Sigmoid colon (tissue), 7 donors: ENCODE measurements around the gene HAPLN1. TPM values are rescaled to one million over a fixed set of nuclear protein-coding genes. Genes with fewer than 3 reads are reported as not detected.

Experiments
- DNase-seq: peaks from one replicate; pipeline ENCODE4 v3.0.0-alpha.2; 2019
- H3K27ac ChIP-seq, 4 donors: fragments of 200-600 bp; sonication (generic); one replicate each; pipeline ENCODE4 v1.5.1; 2016 to 2019; ENCODE audit warnings: mild to moderate bottlenecking in 1 of 4
- H3K27me3 ChIP-seq, 3 donors: fragments of 200-600 bp; sonication (generic); one replicate each; pipeline ENCODE4 v1.5.1; 2019; ENCODE audit warnings: mild to moderate bottlenecking in 1 of 3
- H3K36me3 ChIP-seq, 4 donors: fragments of 200-600 bp; sonication (generic); one replicate each; pipeline ENCODE4 v1.5.1; 2016 to 2019
- H3K4me1 ChIP-seq, 4 donors: fragments of 200-600 bp; sonication (generic); one replicate each; pipeline ENCODE4 v1.5.1; 2017 to 2019
- H3K4me3 ChIP-seq, 4 donors: fragments of 200-600 bp; sonication (generic); one replicate each; pipeline ENCODE4 v1.5.1; 2017 to 2019; ENCODE audit warnings: mild to moderate bottlenecking in 2 of 4, moderate library complexity in 1 of 4
- H3K9me3 ChIP-seq, 4 donors: fragments of 200-600 bp in 3 of 4; sonication (generic) in 3 of 4; one replicate each; pipeline versions ENCODE4 v1.5.1 to v1.6.1; 2013 to 2019
- EP300 ChIP-seq, 4 donors: sonication (generic); formaldehyde crosslinking; IDR thresholded peaks; one replicate each; pipeline ENCODE4 v1.6.1; 2017; ENCODE audit warnings: antibody characterized with exemption in 4 of 4
- POLR2A ChIP-seq, 2 donors: fragments of 450-650 bp; IDR thresholded peaks; one replicate each; pipeline ENCODE4 v1.6.1; 2016; ENCODE audit warnings: antibody characterized with exemption in 2 of 2, mild to moderate bottlenecking in 2 of 2, moderate library complexity in 2 of 2
- POLR2AphosphoS5 ChIP-seq, 4 donors: sonication (generic); formaldehyde crosslinking; IDR thresholded peaks; one replicate each; pipeline ENCODE4 v1.6.1; 2017; ENCODE audit warnings: antibody characterized with exemption in 4 of 4
- WGBS, 2 donors: extraction: QIAGEN DNeasy Blood & Tissue Kit; methylation state at CpG; one replicate each; pipeline ENCODE4 v1.1.7; 2013; 5-methylcytosine and 5-hydroxymethylcytosine counted together
- intact Hi-C: fragments of 100-400 bp; cut with DNase I; formaldehyde crosslinking; loops from one replicate; pipeline ENCODE4 v1.15.1; 2023
- polyA plus RNA-seq, 3 donors: library from polyadenylated mRNA; stranded (reverse); fragments of 200-250 nt; gene quantifications; one replicate each; pipeline ENCODE4 v1.2.3, GENCODE V29; 2013
- total RNA-seq, 4 donors: library from RNA; depleted of rRNA; stranded (reverse); fragments of >200 nt; gene quantifications; one replicate each; pipeline ENCODE4 v1.1.0, GENCODE V29; 2016
- TF ChIP-seq, protein P1 (sequence below), 4 experiments: fragments of 450-650 bp in 3 of 4; fragments of 200-600 bp in 1 of 4; IDR thresholded peaks; one replicate each; pipeline ENCODE4 v1.5.1; 2016 to 2019; ENCODE audit warnings: antibody characterized with exemption in 4 of 4, mild to moderate bottlenecking in 3 of 4, moderate library complexity in 2 of 4
- donor health status: healthy with polysubstance abuse.
- donor health status: Bipolar disorder and iron deficiency.
- donor health status: healthy.

HAPLN1 gene
- total and polyA plus RNA-seq, 7 donors: under 0.01 to 1.8 (median 0.97) TPM; not detected in 3

DNA sequence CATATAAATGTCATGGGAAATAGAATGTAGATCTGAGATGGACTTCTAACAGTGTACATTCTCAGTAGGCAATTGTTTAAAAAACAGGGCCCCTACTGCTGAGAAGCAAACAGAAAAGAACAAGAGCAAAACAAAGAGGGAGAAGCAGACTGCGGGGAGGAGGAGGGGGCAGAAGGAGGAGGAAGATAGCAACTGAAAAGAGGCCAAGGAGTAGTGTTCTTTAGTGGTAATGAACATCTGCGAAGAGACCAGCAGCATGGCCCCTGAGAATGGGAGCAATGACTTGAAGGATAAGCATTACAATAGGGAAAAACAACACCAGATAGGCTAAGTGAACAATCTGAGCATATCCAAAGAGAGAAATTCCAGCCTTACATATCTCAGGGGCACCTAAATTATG lies 36.8 kb downstream of the HAPLN1 start:
- DNase-seq: no peak
- TF ChIP-seq EP300 (IDR thresholded peaks at IDR 0.05) (no peak), POLR2AphosphoS5 (IDR thresholded peaks at IDR 0.05) (no peak), POLR2A (IDR thresholded peaks at IDR 0.05) (no peak)
- TF ChIP-seq, protein P1, sequence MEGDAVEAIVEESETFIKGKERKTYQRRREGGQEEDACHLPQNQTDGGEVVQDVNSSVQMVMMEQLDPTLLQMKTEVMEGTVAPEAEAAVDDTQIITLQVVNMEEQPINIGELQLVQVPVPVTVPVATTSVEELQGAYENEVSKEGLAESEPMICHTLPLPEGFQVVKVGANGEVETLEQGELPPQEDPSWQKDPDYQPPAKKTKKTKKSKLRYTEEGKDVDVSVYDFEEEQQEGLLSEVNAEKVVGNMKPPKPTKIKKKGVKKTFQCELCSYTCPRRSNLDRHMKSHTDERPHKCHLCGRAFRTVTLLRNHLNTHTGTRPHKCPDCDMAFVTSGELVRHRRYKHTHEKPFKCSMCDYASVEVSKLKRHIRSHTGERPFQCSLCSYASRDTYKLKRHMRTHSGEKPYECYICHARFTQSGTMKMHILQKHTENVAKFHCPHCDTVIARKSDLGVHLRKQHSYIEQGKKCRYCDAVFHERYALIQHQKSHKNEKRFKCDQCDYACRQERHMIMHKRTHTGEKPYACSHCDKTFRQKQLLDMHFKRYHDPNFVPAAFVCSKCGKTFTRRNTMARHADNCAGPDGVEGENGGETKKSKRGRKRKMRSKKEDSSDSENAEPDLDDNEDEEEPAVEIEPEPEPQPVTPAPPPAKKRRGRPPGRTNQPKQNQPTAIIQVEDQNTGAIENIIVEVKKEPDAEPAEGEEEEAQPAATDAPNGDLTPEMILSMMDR (IDR thresholded peaks at IDR 0.05): no peak
- intact Hi-C loops: no loop called here
- H3K4me1 ChIP-seq: no peaks in the 10 kb centered on the region
- no peaks in the 10 kb centered on the region for H3K36me3 ChIP-seq
- no peaks in the 10 kb centered on the region for H3K9me3 ChIP-seq
- no peak overlapping the region for H3K27ac ChIP-seq
- H3K4me3 ChIP-seq: no peak overlapping the region
- H3K27me3 ChIP-seq: no peaks in the 10 kb centered on the region
- WGBS, 2 donors: 71 to 86% methylated on average over 2 of the region's 2 CpGs

GRCh38 chr5:83672646-83673045 lies 48.0 kb downstream of the HAPLN1 start:
- intact Hi-C loops: no loop called here
- TF ChIP-seq POLR2A (IDR thresholded peaks at IDR 0.05): no peak
- TF ChIP-seq, protein P1 (IDR thresholded peaks at IDR 0.05): no peak
- TF ChIP-seq EP300 (IDR thresholded peaks at IDR 0.05): no peak
- TF ChIP-seq POLR2AphosphoS5 (IDR thresholded peaks at IDR 0.05): no peak
- H3K4me3 ChIP-seq: no peak overlapping the region
- no peak overlapping the region for H3K27ac ChIP-seq
- H3K9me3 ChIP-seq: no peaks in the 10 kb centered on the region
- no peaks in the 10 kb centered on the region for H3K36me3 ChIP-seq
- H3K27me3 ChIP-seq: no peaks in the 10 kb centered on the region
- H3K4me1 ChIP-seq: no peaks in the 10 kb centered on the region
- DNase-seq: no peak

DNA sequence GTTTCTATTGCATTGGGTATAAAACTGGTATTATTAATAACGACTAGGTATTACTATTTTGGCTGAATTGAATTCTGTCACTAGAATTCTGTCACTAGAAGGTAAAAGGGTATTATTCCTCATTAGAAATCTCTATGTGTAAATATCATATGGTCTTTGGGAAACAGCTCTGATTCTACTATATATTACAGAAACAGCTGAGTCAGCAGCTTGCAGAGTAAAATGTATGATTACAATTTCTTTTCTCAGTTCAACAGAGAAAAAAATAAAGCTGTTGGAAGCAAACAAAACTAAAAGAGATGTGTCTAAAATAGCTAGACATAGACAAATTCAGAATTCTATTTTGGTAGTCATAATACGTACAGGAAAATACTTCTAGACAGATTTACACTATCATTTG lies 48.5 kb downstream of the HAPLN1 start:
- intact Hi-C loops: no loop called here
- 75 to 83% methylated on average over 2 of the region's 2 CpGs for WGBS, 2 donors
- no peaks in the 10 kb centered on the region for H3K4me1 ChIP-seq
- TF ChIP-seq POLR2A (IDR thresholded peaks at IDR 0.05): no peak
- TF ChIP-seq POLR2AphosphoS5 (IDR thresholded peaks at IDR 0.05): no peak
- TF ChIP-seq, protein P1 (IDR thresholded peaks at IDR 0.05): no peak
- TF ChIP-seq EP300 (IDR thresholded peaks at IDR 0.05): no peak
- H3K36me3 ChIP-seq: no peaks in the 10 kb centered on the region
- no peak overlapping the region for H3K27ac ChIP-seq
- no peak for DNase-seq
- H3K4me3 ChIP-seq: no peak overlapping the region
- no peaks in the 10 kb centered on the region for H3K27me3 ChIP-seq
- H3K9me3 ChIP-seq: no peaks in the 10 kb centered on the region

DNA sequence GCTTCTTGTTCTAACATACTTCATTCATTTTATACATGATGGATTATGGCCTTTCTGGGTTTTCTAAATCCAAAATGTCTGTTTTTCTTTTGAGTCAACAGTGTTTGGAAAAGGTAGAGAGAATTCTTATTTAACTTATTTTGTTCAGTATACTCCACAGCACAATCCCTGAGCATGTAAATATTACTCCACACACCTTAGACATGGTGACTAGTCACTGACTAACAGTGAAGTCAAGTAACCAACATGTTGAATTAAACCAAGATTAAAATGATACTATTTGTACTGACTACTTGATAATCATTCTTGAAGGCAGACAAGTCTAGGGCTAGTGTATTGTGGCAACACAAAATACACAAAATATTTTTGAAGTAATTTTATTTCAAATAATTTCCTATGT lies 55.0 kb downstream of the HAPLN1 start:
- no peaks in the 10 kb centered on the region for H3K4me1 ChIP-seq
- H3K36me3 ChIP-seq: no peaks in the 10 kb centered on the region
- DNase-seq: no peak
- H3K9me3 ChIP-seq: no peaks in the 10 kb centered on the region
- H3K27ac ChIP-seq: no peak overlapping the region
- no peak overlapping the region for H3K4me3 ChIP-seq
- TF ChIP-seq, protein P1 (IDR thresholded peaks at IDR 0.05): no peak
- TF ChIP-seq POLR2AphosphoS5 (IDR thresholded peaks at IDR 0.05): no peak
- TF ChIP-seq POLR2A (IDR thresholded peaks at IDR 0.05): no peak
- no peak for TF ChIP-seq EP300 (IDR thresholded peaks at IDR 0.05)
- intact Hi-C loops: no loop called here
- no peaks in the 10 kb centered on the region for H3K27me3 ChIP-seq

DNA sequence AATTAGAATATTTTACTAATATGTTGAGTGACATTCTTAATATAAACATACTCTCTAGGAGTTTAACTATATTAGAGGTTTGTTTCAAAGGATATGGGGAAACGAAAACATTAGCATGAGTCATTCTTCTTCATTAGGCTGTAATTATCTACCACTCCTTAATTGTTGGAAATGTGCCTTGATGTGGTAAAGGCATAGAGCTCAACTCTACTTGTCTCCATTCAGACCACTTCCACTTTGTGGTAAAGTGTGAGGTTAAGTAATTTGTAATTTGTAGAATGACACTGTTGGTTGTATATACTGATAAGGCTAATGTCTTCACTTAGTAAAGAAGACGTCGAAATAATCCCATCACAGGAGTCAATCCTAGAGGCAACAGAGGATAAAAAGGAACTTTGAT lies 58.1 kb downstream of the HAPLN1 start:
- 63 to 83% methylated on average over 3 of the region's 3 CpGs for WGBS, 2 donors
- Histone ChIP-seq H3K4me3 (no peak overlapping the region), H3K27me3 (no peaks in the 10 kb centered on the region), H3K9me3 (no peaks in the 10 kb centered on the region), H3K36me3 (no peaks in the 10 kb centered on the region), H3K27ac (no peak overlapping the region), H3K4me1 (no peaks in the 10 kb centered on the region)
- intact Hi-C loops: no loop called here
- DNase-seq: no peak
- TF ChIP-seq, protein P1 (IDR thresholded peaks at IDR 0.05): no peak
- TF ChIP-seq EP300 (IDR thresholded peaks at IDR 0.05) (no peak), POLR2A (IDR thresholded peaks at IDR 0.05) (no peak), POLR2AphosphoS5 (IDR thresholded peaks at IDR 0.05) (no peak)
